ENCODE results near the gene WSB1.
"Not testable (repeated sequence)": the region's sequence is repeated elsewhere in the genome, so short reads cannot be mapped to it uniquely, and the experiment has no call there.

WSB1 gene

GRCh38 chr17:27326585-27326984 is 32.7 kb downstream of the WSB1 start:
- no peak for DNase-seq
- in situ Hi-C loops (cut with HindIII; ENCODE audit: low pct_ligation_motif_present, low pct_unique_long_range_greater_than_20kb, low sequenced_read_pairs): loop anchor here (25.0 kb wide), 2 partner anchors 89 to 236 kb away; no protein-coding TSS in a partner anchor

DNA sequence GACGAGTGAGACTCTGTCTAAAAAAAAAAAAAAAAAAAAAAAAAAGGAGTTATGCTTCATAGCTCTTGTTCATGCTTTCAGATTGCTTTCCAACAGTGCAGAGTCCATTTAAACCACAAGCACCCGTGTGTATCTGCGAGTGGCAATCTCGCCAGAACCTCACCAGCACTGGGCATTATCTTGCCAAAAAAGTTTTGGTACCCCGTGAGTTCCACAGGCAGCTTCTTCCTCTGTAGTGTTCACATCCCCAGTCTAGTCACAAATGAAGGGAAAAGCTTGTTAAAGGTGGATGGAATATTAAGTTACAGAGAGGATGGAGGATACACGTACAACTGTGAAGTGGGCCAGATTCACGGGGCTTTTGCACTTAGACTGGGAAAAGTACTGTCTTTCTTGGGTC is 33.5 kb downstream of the WSB1 start:
- in situ Hi-C loops (cut with HindIII; ENCODE audit: low pct_ligation_motif_present, low pct_unique_long_range_greater_than_20kb, low sequenced_read_pairs): loop anchor here (25.0 kb wide), 2 partner anchors 90 to 235 kb away; no protein-coding TSS in a partner anchor

DNA sequence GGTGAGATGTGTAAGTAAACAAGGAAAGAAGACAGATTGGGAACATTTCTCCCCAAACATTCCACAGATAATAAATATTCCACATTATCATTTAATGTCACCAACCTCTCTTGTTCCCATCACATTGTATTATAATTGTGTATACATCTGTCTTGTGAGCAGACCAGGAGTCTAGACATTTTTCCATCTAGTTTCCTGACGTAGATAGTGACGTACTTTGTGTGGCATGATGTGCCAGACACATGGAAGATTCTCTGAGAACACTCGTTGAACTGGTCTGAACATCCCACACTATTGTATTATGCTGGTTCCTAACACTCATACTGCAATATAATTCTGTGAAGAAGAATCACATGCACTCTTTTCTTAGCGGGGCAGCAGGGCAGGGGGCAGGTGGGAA is 34.0 kb downstream of the WSB1 start:
- in situ Hi-C loops (cut with HindIII; ENCODE audit: low pct_ligation_motif_present, low pct_unique_long_range_greater_than_20kb, low sequenced_read_pairs): loop anchor here (25.0 kb wide), 2 partner anchors 91 to 234 kb away; no protein-coding TSS in a partner anchor
- DNase-seq: no peak

More for the DNA sequence above, 33.5 kb downstream of the WSB1 start:
- DNase-seq: no peak

- not testable (repeated sequence) for DNase-seq
- in situ Hi-C loops (cut with HindIII; ENCODE audit: low pct_ligation_motif_present, low pct_unique_long_range_greater_than_20kb, low sequenced_read_pairs): loop anchor here (25.0 kb wide), 2 partner anchors 91 to 234 kb away; no protein-coding TSS in a partner anchor
Measured at GRCh38 chr17:27328686-27329085, 34.8 kb downstream of the WSB1 start.

DNA sequence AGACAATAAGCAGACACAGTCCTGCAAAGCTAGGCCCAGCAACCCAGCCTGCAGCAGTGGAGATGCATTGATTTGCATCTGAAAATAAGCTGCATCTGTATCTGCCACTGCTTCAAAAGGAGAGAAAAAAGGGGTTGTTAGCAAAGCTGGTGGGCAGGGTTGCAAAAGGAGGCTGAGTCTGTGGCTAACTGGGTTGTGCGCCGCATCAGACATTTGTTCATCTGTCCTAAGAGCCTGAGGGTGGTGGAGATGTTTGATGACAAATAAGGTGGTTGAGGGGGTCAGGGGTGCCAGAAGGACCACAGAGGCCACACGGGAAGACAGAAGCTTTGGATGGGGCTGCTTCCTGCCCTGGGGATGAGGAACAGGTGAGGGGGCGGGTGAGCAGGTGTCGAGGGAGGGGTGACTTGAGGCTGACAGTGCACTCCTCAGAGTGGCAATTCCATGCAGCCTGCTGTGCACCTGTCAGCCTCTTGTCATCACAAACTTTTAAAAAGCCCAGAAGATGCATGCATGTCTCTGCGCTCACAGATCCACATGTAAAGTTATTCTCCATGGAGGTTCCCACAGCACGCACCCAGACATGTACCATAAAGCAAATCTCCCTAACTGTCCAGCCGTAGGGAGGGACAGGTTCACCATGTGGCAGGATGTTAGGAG is 35.4 kb downstream of the WSB1 start:
- DNase-seq: no peak

DNA sequence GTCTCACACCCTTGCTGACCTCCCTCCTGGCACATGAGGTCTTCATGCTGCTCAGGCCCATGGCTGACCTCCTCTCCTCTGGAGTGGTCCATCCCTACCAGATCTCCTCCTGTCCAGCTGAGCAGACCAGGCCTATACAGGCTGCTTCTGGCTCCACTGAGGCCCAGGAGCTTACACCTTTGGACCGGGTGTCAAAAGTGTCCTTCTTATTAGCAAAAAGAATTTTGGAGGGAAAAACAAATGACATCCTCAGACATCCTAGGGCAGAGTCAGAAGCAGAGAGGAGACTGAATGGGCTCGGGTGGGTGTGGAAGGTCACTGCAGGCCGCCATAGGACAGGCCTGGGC is 38.1 kb downstream of the WSB1 start:
- no peak for DNase-seq
- in situ Hi-C loops (cut with HindIII; ENCODE audit: low pct_ligation_motif_present, low pct_unique_long_range_greater_than_20kb, low sequenced_read_pairs): loop anchor here (25.0 kb wide), 2 partner anchors 95 to 230 kb away; no protein-coding TSS in a partner anchor

More for the DNA sequence above, 35.4 kb downstream of the WSB1 start:
- in situ Hi-C loops (cut with HindIII; ENCODE audit: low pct_ligation_motif_present, low pct_unique_long_range_greater_than_20kb, low sequenced_read_pairs): loop anchor here (25.0 kb wide), 2 partner anchors 92 to 233 kb away; no protein-coding TSS in a partner anchor

- in situ Hi-C loops (cut with HindIII; ENCODE audit: low pct_ligation_motif_present, low pct_unique_long_range_greater_than_20kb, low sequenced_read_pairs): loop anchor here (25.0 kb wide), 2 partner anchors 95 to 230 kb away; no protein-coding TSS in a partner anchor
- peak; percentile 98 for DNase-seq
Measured at GRCh38 chr17:27332485-27333409, 38.8 kb downstream of the WSB1 start.

- in situ Hi-C loops (cut with HindIII; ENCODE audit: low pct_ligation_motif_present, low pct_unique_long_range_greater_than_20kb, low sequenced_read_pairs): loop anchor here (25.0 kb wide), 2 partner anchors 96 to 229 kb away; no protein-coding TSS in a partner anchor
- DNase-seq: no peak
Measured at GRCh38 chr17:27333410-27333980, 39.6 kb downstream of the WSB1 start.

GRCh38 chr17:27336184-27336583 is 42.3 kb downstream of the WSB1 start:
- in situ Hi-C loops (cut with HindIII; ENCODE audit: low pct_ligation_motif_present, low pct_unique_long_range_greater_than_20kb, low sequenced_read_pairs): loop anchor here (25.0 kb wide), 2 partner anchors 99 to 226 kb away; no protein-coding TSS in a partner anchor
- no peak for DNase-seq

GRCh38 chr17:27338536-27338985 is 44.6 kb downstream of the WSB1 start:
- in situ Hi-C loops (cut with HindIII; ENCODE audit: low pct_ligation_motif_present, low pct_unique_long_range_greater_than_20kb, low sequenced_read_pairs): loop anchor here (25.0 kb wide), 2 partner anchors 101 to 224 kb away; no protein-coding TSS in a partner anchor
- no peak for DNase-seq

DNA sequence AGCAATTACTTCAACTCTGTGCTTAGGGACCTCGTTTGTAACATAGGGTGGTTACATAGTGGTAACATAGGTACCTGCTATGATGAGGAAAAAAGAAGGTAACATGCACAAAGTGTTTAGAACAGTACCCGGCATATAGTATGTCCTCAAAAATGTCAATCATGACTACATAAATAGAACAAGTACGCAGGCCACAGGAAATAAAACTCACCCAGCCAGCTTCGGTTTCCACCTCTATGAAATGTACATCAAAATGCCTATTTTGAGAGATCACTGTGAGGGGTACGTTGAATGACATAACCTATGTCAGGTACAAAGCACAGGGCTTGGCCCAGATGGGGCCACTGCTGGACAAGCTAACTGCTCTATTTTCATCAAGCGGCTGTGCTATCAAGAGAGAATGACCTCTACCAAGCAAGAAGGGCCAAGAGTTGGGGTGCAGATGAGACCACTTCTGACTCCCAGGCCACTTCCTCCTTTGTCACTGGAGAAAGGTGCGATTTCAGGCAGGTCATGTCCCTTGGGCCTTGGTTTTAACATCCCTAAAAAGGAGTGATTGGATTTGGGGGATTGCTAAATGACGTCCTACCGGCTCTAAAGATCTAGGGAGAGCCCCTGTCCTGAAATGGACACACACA is 45.4 kb downstream of the WSB1 start:
- in situ Hi-C loops (cut with HindIII; ENCODE audit: low pct_ligation_motif_present, low pct_unique_long_range_greater_than_20kb, low sequenced_read_pairs): loop anchor here (25.0 kb wide), 2 partner anchors 102 to 223 kb away; no protein-coding TSS in a partner anchor
- no peak for DNase-seq

DNA sequence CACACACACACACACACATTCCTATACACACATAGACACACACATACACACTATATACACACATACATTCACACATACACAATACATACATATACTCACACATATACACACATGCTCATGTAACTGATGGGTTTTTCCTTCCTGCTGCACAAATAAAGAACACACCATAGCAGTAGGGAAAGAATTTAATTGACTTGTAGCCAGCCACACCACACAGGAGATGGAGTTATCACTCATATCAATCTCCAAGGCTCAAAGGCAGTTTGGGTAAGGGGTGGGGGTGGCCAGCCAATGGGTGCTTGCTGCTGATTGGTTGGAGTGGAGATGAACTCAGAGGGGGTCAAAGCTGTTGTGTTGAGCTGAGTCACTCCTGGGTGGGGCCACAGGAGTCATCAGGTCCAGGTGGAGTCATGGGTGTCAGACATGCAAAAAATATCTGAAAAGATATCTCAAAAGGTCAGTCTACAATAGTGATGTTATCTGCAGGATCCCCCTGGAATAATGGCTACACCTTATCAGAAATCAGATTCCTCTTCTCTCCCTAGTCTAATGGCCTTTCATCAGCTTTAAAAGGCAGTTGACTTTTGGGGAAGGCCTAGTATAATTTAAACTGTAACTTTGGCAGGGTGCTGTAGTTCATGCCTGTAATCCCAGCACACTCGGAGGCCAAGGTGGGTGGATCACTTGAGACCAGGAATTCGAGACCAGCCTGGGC is 46.1 kb downstream of the WSB1 start:
- in situ Hi-C loops (cut with HindIII; ENCODE audit: low pct_ligation_motif_present, low pct_unique_long_range_greater_than_20kb, low sequenced_read_pairs): loop anchor here (25.0 kb wide), 2 partner anchors 103 to 222 kb away; no protein-coding TSS in a partner anchor
- peak; percentile 55 for DNase-seq

DNA sequence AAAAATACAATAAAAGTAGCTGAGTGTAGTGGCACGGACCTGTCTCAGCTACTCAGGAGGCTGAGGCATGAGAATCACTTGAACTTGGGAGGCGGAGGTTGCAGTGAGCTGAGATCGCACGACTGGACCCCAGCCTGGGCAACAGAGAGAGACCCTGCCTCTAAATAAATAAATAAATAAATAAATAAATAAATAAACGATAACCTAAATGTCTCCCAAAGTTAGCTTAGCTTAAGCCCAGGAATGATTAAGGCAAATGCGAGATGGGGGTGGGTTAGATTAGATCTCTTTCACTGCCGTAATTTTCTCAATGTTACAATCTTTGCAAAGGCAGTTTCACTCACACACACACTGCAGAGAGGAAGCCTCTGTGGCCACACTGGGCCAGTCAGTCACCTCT is 46.7 kb downstream of the WSB1 start:
- in situ Hi-C loops (cut with HindIII; ENCODE audit: low pct_ligation_motif_present, low pct_unique_long_range_greater_than_20kb, low sequenced_read_pairs): loop anchor here (25.0 kb wide), 2 partner anchors 103 to 222 kb away; no protein-coding TSS in a partner anchor
- no peak for DNase-seq

DNA sequence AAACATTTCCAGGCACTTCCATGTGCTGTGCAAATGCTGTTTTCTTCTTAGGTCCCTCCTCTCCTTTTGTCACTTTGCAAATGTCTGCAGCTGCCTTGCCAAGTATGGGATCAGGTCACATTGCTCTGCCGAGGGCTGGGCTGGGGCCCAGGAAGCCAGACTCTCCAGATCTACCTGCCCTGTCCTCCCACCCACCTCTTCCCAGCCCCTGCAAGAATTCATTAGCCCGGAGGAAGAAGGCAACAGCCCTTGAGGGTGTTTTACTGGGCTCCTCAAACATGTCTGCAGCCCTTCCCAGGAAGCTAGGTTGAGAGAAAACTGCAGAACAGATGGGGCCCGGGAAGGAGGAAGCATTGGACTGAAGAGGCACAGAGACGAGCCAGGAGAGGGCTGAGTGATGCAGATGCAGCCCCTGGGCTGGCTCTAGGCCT is 47.1 kb downstream of the WSB1 start:
- no peak for DNase-seq
- in situ Hi-C loops (cut with HindIII; ENCODE audit: low pct_ligation_motif_present, low pct_unique_long_range_greater_than_20kb, low sequenced_read_pairs): loop anchor here (25.0 kb wide), 2 partner anchors 104 to 221 kb away; no protein-coding TSS in a partner anchor

DNA sequence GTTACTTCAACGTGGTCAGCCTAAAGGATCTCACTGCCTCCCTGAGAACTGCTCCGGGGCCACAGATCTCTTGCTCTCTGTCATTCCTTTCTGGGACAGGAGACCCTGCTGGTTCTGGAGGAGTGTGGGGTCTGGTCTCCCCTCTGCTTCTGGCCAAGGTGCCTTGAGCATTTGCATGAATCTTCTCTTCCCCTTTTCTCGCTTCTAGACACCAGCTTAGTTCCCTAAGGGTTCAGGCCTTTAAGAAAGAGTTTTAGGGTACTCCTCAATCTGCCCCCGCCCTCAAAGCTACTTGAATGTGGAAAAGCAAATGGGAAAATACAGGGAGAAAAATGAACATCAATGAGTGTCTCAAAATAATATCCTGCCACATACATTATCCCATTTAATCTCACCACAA is 48.1 kb downstream of the WSB1 start:
- DNase-seq: no peak
- in situ Hi-C loops (cut with HindIII; ENCODE audit: low pct_ligation_motif_present, low pct_unique_long_range_greater_than_20kb, low sequenced_read_pairs): loop anchor here (25.0 kb wide), 2 partner anchors 105 to 220 kb away; no protein-coding TSS in a partner anchor

GRCh38 chr17:27343294-27343693 is 49.4 kb downstream of the WSB1 start:
- in situ Hi-C loops (cut with HindIII; ENCODE audit: low pct_ligation_motif_present, low pct_unique_long_range_greater_than_20kb, low sequenced_read_pairs): loop anchor here (25.0 kb wide), 2 partner anchors 106 to 219 kb away; no protein-coding TSS in a partner anchor
- no peak for DNase-seq

- DNase-seq: no peak
- in situ Hi-C loops (cut with HindIII; ENCODE audit: low pct_ligation_motif_present, low pct_unique_long_range_greater_than_20kb, low sequenced_read_pairs): loop anchor here (25.0 kb wide), 2 partner anchors 107 to 218 kb away; no protein-coding TSS in a partner anchor
Measured at GRCh38 chr17:27343977-27344607, 50.2 kb downstream of the WSB1 start.
